HG03066 (cell line): ENCODE results near the gene HSPA12A.

Experiments
- ATAC-seq: cut with Tn5 transposase; IDR thresholded peaks from one replicate; pipeline ENCODE4 v1.9.1; 2021; ENCODE audit warnings: low read depth; ENCODE audit not compliant: unreplicated experiment

Gene HSPA12A

DNA sequence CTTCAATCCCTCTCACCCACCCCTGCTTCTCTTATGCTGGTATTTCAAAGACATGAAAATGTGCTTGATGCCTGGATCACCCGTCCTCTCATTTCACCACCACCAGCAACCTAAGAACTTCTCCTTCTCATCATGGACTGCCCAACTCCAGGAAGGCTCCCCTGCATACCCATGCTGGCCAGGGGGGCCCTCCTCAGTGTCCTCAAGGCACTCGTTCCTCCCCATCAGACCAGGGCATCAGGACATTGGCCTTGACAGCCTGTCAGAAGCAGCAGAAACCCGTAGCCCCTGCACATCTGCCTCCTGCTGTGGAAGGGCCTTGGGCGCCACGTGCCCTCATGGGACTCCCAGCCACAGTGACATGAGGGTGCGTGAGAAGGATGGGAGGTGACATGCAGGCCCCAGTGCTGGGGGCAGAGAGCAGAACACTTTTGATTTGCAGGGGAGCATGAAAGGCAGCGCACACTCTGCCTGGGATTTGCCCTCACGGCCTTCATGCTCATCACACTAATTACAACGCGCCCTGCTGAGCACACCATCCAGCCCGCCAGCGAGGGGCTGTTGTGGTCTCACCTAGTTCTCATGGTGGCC, 1.9 kb upstream of the HSPA12A start:
- ATAC-seq, result no peak

DNA sequence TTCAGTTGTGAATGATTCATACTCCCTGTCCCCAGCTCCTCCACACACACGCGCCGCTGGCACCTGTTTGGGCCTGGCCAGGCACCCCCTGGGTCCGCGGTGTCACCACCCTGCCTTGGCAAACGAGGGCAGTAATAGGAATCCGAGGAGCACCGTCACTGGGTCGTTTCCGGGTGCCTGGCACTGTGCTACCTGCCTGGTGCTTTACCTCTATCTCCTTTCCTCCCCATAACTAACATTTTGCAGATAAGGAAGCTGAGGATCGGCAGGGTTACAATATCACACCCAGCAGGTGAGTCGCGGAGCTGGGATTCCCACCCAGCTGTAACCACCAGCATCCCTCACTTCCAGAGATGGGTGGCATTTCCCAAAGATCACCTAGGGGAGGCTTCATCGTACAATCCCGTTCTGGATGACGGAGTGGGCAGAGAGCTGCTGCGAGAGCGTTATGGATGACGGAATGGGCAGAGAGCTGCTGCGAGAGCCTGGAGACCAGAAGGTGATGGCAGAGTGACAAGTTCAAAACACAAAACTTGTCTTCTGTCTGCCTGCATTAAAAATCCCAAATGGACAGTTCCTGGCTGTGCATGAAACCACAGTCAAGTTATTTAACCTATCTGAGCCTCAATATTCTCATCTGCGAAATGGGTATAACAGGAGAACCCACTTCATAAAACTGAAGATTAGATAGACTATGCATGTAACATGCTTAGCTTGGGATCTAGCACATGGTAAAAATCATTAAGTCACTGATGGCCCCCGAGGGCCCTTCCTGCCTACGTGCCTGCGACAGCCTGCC, 1.1 kb upstream of the HSPA12A start:
- ATAC-seq, result no peak

DNA sequence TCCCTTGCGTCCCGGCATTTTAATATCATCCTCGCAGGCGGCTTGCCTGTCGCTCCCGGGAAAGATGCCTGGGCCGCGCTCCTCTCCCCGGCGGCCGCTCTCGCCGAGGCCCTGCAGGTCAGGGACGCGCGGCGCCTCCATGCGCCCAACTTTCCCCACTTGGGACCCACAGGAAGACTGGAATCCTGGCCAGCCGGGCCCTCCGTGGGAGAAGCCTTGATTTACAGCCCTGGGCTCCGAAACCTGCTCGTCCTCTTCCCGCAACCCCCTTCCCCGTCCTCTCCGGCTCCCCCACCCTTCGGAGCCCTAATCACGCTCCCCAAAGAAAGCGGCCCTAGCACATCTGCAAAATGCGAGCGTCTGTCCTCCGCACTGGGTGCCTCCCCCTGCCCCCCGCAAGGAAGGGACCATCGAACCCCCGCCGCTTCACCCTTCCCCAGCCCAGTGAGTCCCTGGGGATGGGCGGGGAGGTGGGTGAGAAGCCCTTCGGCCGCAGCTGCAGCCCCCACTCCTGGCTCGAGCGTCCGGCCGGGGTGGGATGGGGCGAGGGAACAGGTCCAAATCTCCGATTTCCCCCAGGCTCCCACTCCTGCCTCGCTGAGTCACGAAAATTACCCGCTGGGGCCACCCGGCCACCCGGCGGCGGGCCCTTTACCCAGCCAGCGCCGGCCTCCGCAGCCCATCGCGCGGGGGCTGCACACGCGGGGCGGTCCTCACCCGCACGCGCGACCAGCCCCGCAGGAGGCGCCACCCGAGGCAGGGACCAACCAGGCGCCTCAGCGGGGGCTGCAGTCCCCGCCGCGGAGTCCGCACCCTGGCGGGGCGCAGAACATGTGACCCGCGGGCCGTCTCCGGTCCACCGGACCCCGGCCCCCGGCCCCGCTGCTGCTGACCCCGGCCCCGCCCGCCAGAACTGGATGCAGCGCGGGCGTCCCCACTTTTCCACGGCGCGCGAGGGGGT, 695 bp downstream of the HSPA12A start:
- ATAC-seq, result no peak

DNA sequence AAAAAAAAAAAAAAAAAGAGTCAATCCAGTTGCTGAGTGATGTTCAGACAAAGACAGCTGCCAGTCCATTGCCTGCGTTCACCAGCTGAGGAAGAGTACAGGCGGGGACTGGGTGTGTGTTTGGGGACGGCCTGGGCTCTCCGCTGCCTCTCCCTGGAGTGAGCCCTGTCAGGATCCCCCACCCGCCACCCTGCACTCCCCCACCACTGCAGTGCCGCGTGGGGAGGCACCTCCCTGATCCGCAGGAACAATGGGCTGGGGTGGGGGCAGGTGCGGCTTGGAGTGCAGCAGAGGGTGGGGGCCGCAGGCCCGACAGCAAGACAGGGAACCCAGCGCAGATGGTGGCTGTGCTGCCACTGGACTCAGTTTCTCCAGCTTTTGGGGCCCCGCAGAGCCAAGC, 1.4 kb downstream of the HSPA12A start:
- ATAC-seq, result no peak

DNA sequence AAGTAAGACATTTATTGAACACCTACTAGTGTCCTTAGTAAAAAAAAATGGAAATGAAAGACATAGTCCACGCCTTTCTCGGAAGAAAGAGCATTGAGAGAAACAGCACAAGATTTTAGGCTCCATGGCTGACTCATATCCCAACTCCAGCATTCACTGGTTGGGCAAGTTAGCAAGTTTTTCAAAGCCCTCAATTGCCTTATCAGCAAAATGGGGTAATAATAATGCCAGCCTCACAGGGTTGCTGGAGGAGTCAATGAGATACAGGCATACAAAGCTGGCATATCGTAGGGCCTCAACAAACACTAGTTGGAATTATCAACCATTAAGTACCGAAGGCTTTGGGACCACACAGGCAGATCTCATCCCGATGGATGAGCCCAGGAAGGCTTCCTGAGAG, 4.0 kb downstream of the HSPA12A start:
- ATAC-seq, result no peak

DNA sequence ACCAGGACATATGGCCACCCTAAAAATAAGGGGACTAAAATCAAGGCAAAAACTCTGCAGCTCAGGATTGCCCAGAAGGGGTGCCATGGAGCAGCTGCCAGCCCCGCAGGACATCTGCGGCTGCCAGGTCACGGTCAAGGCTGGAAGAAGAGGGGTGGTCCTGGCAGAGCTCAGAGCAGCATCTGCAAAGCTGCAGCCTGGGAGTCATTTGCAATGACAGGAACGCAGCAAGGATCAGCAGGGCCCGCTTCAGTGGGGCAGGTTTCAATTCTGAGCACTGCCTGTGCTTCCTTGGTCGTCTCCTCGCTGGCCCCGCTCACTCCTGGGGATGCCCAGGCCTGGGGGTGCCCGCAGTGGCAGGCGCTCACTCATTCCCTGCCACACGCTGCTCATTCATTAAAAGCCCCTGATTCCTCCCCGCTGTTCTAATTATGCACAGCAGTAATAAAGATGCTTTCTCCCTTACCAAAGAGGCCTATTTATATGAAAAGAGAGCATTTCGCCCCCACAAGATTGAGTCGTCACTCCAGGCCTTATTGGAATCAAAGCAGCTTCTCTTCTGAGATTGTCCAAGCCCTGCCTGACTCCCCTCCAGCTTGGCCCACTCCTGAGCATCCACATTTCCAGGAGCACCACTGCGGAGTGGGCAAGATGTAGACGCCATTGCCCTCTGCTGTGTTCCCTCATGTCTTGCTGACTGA, 4.6 kb downstream of the HSPA12A start:
- no peak for ATAC-seq

DNA sequence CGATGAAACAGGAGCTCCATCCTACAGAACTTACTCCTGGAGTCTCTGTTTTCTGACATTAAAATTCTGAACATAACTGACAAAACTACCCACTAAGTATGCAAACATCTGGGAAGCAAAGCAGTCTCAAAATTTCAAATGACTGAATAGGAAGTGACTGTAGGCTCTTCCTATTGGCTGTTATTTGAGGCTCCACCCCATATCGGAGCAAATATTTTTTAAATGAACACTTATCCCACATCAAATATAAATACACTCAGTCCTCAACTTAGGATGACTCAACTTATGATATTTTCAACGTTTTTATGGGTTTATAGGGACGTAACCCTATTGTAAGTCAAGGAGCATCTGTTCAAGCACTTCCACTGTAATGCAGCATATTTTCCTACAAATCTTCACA, 8.8 kb downstream of the HSPA12A start:
- ATAC-seq, result no peak

DNA sequence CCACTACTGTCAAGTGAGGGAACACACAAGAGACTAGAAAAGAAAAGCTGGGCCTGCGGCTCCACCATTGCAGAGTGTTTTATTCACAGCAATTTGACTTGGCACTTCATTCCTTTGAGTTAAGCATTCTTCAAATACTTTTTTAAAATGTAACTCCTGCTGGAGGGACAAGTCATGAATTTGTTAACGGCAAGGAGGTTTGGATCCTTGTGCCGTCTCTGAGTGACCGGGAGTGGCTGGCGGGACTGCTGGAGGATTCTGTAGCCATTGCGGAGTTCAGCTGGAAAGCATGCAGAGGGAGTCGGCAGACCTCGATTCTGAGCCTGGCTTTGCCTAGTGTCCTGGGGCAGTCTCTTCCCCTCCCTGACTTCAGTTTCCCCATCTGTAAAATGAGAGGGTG, 9.8 kb downstream of the HSPA12A start:
- ATAC-seq, result no peak

DNA sequence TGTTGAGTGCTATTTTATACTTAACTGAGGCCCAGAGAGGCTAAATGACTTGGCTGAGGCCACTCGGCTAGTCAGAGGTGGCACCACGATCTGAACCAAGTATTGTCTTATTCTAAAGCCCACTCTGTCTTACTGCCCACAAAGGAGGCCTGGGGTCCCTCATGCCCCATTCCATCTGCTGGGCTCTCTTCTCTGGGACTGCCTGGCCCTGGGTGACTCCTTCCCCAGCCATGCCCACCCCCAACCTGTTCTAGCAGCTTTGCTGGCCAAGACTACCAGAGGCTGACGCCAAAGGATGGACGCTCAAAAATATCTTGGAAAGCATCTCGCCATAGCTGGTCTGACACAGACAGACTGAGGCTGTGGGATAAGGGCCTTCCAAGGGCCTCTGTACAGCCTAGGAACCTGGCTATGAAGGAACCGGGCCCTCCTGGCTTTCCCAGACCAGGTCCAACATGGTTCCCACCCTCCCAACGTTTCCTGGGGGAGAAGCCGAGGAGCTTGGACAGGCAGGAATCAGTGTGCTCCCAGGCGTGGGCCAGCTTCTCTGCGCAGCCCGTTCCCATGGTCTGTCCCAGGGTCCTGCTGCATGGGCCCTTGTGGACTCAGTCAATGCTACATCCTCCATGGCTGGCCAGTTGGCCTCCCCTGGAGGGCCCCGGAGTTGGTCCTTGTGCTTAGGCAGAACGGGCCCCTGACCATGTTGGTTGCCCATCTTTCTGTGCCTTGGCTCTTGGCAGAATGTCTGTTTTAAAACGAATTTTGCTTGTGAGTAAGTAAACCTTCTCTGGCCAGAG, 11.7 kb downstream of the HSPA12A start:
- no peak for ATAC-seq

DNA sequence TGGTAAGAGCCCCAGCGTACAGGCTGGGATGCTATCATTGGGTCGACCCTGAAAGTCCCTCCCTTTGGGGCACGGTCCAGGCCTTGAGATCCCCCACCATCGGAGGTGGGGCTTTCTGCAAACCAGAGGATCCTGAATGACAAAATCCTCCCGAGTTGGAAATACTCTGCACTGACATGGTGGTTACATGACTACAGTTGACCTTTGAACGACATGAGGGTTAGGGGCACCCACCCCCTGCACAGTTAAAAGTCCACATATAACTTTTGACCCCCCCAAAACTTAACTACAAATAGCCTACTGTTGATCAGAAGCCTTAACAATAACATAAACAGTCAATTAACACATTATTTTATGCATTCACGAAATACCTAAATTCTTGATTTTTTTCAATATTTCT, 13.1 kb downstream of the HSPA12A start:
- no peak for ATAC-seq

DNA sequence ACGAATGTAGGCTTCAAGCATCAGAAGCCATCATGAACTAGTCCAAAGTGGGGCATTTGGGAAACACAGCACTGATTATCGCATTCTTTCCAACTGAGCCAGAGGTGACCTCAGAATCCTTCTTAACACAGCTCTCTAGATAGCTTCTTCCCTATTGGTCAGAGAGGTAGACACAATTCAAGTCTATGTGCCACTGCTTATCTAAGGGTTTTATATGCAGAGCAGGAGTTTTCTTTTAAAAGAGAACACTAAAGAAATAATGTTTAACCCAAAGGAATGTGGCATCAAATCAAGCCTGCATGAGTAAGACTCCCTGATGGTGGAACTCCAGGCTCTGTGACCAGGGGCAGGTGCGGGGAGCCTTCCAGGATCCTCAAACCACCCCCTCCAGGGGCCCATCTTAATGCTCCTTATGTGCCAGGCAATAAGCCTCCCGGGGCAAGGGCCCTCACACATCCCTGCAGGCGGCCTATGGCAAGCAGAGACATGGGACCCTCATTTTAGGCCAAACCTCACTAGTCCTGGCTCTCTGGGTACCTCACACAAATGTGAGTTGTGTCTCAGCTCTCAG, 13.8 kb downstream of the HSPA12A start:
- no peak for ATAC-seq

DNA sequence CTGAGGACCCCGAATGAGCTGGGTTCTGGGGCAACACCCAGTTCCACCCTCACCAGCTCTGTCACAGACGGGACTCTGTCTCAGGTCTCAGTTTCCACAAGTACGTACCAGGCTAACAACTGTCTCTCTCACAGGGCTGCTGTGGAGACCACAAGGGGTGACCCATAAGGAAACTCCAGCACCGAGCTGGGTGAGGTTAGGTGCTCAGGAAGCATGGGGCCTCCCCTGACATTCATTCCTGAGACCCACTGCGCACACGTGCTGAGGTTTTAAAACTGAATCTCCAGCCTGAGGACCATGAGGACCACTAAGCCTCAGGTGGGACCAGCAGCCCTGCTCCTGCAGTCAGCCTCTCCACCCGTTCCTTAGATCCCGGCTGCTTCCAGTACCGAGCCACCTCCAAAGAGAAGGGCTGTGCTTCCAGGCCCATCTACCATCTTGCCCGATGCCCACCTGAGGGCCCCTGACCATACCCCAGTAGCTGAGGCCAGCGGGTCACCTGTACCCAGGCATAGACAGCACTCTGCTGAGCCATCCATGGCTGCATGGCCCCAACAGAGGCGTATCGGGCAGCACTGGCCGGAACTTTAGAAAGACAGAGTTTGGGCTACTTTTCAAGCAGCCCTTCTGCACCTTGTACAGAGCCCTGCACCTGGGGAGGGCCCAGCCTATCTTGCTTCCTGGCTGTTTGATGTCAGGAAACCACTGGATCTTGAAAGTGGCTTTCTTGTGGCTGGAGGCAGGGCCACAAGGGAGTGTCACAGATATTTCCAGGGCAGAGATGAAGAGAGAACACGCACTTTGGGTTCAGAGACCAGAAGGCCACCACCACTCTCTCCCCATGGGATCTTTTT, 18.7 kb downstream of the HSPA12A start:
- ATAC-seq, result no peak

DNA sequence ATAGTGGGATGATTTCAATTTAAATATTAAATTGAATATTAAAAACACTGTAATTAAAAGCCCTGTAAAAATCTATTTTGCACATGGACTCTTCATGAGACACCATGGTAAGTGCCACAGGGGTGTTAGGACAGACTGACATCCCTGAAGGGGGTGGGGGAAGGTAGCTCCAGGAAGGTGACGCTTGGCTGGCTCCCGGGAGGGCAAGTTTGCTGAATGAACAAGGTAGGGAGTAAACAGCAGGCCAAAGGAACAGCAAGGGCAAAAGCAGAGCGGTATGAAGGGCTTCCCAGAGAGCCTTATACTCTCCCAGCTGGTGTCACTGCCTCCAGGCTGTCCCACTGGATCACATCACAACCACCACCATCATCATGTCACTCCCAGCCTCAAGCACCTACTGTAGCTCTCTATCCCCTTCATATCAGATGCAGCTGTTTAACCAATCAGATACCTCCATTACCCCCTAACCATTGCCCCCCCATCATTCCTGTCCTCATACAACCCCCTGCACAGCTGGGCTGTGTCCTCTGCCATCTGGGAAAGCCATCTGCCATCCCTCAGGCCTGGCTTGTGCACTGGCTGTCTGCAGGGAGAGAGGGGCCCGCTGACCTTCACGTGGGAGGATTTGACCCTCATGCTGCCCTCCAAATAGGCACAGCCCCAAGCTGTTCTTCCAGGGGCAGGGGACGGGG, 19.5 kb downstream of the HSPA12A start:
- ATAC-seq, result no peak

DNA sequence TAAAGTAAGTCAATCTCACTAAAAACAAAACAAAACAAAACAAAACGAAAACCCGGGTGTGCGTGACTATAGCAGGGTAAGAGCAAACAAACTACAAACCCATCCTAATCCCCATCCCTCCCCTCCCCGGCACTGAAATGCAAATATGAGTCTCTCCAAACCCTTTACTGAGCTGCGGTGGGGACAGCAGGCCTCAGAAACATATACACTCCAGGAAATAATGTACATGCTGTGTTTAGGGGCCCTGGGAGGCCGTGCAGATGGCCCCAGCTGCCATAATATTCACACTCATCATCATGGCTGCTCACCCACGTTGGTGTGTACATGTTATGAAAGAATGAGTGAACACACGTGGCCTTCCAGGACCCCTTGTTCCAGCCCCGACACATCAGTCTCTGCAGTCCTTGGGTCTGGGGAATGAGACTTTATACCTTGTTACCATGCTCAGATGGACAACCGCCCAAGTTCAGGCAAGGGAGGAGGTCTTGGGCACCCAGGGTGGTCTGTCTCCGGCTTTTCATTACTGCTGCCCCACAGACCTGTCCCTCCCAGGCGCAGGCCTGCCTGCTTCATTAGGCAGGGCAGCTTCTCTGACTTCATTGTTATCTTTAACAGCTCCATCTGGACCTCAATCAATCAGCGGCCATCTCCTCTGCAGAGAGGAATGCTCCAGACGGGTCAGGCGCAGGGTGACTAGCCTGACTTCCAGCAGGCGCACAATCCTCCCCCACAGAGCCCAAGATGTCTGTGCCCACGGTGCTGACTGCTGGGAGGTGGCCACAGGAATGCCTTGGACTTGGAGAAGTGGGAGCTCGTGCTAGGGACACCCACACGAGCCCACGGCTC, 20.6 kb downstream of the HSPA12A start:
- ATAC-seq, result no peak

DNA sequence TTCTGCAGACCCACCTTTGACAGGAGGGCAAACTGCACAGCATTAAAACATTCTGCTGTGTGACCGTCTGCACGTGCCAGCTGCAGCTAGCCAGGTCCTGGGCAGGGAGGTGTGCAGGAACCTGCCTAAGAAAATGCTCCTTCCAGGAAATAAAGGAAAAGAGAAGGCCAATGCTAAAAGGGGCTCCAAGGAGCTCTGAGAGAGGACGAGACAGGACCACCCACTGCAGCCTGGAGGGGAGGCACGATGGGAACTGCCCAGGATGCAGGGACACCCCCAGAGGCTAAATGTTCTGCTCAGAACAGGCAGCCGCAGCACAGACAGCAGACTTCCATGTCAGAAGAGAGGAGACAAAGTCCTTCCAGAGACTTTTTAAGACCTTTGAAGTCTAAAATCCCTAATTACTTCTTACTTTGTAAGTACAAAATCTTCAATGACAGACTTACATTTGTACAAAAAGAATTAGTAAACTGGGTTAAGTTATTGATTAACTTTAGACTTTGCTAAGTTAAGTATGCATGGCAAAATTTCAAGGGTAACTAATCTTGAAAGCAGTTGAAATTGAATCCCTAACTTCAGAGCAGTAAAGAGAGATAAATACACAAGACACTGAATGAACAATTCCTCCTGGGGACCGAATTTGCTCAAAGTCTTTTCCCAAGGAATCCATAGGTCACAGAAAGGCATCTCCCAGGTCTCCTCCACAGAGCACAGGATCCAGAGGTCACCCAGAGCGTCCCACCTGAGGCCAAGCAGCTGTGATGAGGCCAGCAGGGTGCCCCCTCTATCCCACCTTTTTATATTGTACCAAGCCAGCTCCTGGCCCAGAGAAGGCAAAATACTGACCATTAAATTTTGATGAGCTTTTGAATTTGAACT, 21.5 kb downstream of the HSPA12A start:
- no peak for ATAC-seq

DNA sequence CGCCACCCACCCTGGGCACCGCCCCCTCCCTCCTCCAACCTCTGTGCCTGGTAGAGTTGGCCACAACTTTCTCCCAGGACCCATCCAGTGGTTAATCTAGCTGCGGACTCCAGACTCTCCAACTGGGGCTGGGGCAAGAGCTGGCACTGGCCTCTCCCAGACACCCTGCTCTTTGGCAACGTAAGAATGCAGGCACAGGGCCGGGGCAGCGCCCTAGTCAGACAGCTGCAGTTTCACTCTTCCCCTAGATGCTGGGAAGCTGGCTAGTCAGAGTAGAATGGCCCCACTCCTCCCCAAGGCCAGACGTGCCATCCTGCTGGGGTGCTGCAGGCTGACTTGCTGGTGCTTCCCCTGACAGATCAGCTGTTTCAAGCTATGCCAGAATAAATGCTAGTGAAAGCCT, 22.1 kb downstream of the HSPA12A start:
- no peak for ATAC-seq
